HG03520 (cell line): Measurements from ENCODE around the gene NEK8.
A peak's percentile ranks its signal among the peaks of the same experiment; 100 is the strongest.

ENCODE experiments used
- ATAC-seq: cut with Tn5 transposase; IDR thresholded peaks from one replicate; pipeline ENCODE4 v1.9.1; 2021; ENCODE audit warnings: mild to moderate bottlenecking, moderate library complexity; ENCODE audit not compliant: unreplicated experiment

Gene NEK8

DNA sequence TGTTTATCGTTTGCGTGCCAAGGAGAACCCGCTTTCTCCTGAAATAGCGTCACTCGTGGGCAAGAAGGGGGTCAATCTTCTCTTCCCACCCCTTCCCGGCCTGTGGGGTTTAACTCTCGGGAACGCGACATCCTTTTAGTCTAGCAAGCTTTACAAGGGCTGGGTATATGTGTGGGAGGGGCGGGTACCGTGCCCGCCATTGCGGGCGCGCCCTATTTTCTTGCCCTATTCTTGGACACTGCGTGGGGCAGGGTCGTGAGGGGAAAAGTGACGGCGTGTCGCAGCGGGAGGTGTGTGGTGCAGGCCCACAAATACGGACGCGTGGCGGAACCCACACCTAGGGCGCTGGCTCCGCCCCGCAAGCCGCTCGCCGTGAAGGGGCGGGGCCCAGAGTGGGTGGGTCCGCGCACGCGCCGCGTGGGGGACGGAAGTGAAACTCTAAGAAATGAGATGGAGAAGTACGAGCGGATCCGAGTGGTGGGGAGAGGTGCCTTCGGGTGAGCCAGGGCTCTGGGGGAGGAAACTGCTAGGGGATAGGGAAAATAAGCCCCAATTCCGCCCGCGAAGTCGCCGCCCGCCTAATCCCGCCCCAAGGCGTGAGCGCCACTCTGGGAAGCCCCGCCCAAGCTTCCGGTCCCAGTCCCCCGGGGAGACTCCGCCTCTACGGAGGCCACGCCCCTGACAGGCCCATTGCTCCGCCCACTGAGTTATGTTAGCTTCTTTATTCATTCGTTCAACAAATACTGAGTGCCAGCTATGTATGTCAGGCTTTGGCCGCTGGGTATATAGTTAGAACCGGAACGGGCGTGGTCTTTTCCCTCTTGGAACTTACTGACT is at the start of gene NEK8:
Gene NEK8 (plus strand): TSS at position 425 of the 837 bp plus-strand sequence. CDS start 26 bp downstream, at position 451.
- peak; percentile 27 for ATAC-seq

DNA sequence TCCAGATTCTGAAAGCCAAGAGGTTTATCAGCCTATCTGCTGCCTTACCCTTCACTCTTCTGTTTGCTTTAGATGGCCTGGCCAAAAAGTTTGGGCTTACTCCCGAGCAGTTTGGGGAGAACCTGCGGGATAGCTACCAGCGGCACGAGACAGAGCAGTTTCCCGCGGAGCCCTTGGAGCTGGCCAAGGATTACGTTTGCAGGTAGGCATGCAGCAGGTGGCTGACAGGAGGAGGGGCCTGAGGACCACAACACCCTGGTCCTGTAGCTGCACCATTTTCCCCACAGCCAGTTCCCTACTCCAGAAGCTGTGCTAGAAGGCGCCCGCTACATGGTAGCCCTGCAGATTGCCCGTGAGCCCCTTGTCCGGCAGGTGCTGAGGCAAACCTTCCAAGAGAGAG is 45.9 kb upstream of the NEK8 start:
- no peak for ATAC-seq

DNA sequence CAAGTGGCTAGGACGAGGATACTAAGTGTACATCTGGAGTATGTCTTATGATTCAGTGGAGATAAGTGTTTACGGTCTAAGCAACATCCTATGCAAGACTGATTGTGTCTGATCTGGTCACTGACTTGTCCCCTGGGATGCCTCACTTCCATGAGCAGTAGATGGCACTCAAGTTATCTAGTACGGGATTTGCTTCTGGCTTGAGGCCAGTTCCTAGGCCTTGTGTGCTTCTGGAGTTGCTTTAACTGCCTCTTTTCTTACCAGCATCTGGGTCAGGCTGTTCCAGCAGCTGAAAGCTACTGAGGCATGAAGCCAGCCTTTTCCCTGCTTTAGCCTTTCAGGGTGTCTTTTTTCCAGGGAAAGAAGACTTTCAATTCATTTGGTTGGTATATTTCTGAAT is 43.6 kb upstream of the NEK8 start:
- no peak for ATAC-seq

DNA sequence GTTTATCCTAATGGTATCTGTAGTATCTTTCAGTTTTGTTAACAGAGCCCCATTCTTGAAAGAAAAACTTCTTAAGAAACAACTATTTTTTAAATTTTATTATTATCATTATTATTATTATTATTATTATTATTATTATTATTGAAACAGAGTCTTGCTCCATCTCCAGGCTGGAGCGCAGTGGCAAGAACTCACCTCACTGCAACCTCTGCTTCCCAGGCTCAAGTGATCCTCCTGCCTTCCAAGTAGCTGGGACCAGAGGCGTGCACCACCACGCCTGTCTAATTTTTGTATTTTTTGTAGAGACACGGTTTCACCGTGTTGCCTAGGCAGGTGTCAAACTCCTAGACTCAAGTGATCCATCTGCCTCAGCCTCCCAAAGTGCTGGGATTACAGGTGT is 43.2 kb upstream of the NEK8 start:
- ATAC-seq: no peak

DNA sequence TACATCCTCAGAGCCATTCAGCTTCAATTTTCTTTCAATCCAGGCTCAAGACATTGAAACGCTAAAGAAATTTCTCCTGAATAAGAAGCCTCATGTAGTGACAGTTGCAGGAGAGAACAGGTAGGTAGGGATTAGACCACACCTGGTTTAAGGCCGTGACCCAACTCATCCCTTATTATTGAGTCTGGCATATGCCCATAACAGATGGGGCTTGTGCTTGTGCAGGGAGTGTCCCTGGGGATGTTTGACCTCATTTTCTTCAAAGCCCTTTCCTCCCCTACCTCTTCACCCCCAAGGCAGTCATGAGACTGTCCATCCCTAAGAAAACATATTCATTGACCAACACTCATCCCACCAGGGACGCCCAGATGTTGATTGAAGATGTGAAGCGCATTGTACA is 42.3 kb upstream of the NEK8 start:
- ATAC-seq: no peak

DNA sequence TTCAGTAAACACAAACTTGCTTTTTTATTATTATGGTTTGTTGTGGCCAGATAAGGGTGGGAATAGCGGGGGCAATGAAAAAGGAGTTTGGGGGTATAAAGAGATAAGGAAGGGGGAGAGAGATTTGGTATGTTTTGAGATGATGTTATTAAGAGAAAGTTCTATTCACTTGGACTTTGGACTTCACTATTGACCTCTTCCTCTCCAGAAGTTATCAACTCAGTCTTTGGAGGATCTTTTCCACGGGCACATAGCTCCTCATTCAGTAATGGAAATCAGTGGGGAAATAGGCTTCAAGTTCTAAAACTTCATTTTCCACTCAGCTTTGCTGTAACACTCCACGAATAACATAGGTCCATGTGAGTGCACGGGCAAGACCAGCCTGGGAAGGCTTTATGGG is 40.1 kb upstream of the NEK8 start:
- ATAC-seq: no peak

DNA sequence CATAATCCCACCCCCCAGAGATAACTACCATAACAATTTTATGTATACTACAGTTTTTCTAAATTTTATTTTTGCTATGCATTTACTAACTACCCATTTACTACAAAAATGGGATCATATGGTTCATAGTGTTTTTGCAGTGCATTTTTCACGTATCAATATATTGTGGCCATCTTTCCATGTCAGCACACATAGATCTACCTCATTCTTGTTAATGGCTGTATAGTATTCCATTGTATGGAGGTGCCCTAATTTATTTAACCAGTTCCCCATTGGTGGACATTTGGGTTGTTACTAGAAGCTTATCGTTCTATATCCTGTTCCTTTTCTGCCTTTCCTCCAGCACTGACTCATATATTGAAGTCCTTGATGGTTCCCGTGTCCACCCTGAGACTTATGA is 39.6 kb upstream of the NEK8 start:
- ATAC-seq: no peak

DNA sequence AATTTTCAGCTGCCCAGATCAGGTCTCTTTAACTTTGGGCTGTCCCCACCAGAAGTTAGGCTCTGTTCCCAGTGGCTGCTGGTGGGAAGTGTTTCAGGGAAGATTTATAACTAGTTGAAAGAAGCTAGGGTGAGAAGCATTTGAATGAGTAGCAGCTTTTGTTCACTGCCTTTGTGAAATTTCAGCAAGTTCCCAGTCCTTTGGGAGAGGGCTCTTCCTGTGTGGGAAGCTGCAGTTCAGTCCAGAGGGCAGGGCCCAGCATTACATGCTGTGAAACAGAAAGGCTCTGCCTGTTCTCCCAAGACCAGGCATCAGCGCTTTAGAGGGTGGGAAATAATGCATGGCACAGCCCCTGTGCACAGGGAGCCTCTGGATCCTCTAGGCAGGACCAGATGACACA is 34.7 kb upstream of the NEK8 start:
- no peak for ATAC-seq

DNA sequence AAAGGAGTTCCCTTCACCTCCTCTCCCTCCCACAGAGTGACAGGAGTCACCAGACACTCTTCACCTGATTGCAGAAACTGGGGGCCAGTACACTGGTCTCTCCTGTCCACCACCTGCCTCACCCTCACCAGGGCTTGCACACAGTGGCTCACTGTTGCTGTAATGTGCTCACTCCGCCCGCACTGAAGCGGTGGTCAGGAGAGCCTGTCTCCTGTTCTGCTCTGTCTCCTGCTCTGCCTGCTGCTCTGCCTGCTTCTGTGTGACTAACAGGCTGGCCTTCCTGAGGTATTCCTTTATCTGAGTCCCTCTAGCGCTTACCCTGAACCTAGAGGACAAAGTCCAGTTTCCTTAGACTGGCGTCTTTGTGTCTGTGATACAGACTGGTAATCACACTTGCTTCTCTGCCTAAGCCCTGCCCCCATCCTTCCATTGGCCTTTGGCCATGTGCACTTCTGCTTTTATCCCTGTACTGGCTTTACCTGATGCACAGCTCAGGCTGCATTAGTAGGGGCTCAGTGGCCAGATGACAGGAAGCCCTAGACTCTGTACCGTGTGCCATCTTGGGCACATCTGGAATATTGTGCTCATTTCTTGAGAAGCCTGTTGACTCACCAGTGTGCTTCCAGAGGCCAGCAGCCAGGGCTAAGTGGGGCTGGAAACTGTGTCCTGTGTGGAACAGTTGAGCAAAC is 30.2 kb upstream of the NEK8 start:
- no peak for ATAC-seq

DNA sequence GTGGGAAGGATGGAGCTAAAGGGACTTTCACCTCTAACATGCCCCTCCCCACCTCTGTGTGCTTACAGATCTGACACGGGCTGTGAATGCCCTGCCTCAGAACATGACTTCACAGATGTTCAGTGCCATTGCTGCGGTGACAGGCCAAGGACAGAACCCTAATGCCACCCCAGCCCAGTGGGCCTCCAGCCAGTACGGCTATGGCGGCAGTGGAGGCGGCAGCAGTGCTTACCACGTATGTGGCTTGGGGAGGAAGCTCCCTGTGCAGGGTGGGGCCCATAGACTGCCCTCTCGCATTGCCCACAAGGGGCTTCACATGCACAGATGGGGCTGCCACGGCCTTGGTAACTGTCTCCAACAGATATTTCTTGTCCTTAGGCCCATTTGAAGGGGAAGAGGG is 28.3 kb upstream of the NEK8 start:
- ATAC-seq: no peak

DNA sequence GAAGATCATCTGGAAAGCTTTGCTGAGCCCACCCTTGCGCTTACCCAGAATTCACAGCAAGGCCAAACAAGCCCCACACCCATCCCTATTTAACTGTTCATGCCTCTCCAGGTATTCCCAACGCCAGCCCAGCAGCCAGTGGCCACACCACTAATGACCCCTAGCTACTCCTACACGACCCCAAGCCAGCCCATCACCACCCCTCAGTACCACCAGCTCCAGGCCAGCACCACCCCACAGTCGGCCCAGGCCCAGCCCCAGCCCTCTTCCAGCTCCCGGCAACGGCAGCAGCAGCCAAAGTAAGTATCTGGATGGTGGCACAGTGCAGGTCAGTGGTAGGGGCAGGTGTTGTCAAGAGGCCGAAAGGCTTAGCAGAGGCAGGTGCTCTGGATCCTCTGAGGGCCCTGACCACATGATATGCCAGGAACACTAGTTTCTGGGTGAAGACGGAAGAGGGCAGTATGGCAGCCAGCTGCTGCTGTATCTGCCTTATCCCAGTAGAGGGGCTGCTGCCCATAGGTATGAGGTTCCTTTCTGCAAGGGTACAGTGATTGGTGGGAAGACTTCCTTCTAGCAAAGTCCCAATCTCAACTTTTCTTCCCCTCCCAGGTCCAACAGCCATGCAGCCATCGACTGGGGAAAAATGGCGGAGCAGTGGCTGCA is 27.6 kb upstream of the NEK8 start:
- ATAC-seq: no peak

DNA sequence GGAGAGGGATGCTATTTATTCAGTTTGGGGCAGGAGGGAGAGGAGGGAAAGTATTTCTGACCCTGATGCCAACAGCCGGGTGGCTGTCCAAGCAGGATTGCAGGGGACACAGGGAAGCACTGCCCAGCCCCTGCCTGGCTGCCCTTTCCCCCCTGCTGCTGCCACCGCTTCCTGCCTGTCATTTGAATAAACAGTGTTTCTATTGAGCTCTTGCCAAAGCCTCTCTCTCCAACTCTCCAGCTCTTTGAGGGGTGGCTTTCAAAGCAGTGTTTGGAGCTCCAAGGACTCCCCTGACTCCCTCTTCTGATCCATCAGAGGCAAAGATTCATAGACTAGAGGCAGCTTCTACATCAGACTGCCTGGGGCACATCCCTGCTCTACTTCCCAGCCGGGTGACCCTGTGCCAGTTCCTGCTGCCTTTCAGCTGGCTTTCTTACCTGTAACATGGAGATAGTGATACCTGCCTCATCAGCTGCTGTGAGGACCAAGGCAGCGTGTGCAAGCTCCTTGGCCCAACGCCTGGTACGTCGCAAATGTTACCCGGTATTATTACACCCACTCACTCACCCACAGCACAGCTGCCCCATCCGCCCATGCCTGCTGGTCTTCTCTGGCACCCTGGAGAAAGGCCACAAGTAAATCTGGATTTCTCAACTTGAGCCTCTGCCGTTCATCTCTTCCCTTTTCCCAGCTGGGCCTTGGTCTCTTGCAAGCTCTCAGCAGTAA is 26.4 kb upstream of the NEK8 start:
- no peak for ATAC-seq

DNA sequence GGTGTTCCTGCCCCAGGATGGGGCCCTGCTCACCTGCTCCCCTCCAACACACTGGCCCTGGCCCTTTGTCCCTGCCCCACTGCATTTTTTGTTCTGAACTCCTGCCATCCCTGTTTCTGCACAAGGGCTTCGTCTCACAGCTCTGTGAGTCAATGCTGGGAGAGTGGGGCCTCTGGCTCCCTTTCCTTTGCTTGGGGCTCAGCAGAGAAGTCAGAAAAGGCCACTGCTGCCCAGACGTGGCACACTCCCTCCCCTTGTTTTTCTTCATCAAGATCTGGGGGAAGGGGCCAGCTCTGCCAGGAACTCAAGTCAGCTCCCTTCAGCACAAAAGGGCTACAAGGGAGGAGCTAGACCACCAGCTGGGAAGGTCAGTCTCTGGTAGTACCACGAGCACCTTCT is 25.8 kb upstream of the NEK8 start:
- ATAC-seq: no peak

DNA sequence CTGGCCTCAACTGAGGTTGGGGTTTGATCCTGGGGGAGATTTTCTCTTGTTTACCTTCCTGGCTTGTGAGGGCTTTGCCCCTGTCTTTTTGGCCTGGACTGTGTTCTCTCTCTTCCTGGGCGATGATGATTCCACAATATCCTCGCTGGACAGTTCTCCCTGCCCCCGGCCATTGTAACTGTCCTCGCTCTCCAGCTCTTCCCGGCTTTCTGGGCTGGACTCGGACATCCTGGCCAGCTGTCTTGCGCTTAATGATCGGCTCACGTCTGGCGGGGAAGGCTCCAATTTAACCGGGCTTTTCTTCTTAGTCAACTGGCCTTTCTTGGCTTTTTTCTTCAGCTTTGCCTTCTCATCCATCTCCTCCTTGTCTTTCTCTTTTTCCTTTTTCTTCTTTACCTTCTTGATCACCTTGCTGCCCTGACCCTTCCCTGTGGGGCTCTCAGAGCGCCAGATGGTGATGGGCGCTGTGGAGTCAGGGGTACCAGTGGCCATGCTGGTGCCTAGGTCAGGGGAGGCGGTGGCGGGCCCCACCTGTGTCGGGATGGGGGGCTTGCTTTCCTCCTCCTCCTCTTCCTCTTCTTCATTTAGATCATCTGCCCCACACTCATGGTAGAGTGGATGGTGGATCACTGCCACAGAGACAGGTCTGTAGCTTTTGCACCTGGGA is 24.9 kb upstream of the NEK8 start:
- ATAC-seq: no peak

DNA sequence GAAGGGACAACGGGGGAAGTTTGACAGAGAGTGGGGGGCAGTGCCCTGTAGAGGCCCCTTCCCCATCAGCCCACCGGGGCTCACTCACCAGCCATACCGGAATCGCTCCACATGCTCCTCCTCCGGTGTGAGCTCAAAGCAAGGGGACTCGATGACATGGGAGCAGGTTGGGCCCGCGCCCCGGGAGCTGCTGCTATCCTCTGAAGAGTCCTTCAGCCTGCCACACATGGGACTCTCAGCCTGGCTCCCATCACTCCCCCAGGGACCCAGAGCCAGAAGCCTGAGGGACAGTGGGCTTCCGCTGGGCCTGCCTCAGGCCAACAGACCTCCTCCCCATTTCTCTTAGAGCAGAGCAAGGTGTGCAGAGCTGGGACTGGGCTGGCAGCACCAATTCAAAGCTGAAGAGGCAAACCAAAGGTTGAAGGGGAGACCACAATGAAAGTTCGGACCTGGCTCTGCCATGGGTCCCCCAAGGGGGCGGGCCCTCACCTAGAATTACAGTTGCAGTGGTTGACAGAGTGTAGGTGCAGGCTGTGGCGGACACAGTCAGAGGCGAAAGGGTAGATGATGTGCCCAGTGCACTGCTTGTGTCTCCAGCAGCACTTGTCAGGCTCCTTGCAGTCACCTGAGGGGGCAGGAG is 24.2 kb upstream of the NEK8 start:
- no peak for ATAC-seq

DNA sequence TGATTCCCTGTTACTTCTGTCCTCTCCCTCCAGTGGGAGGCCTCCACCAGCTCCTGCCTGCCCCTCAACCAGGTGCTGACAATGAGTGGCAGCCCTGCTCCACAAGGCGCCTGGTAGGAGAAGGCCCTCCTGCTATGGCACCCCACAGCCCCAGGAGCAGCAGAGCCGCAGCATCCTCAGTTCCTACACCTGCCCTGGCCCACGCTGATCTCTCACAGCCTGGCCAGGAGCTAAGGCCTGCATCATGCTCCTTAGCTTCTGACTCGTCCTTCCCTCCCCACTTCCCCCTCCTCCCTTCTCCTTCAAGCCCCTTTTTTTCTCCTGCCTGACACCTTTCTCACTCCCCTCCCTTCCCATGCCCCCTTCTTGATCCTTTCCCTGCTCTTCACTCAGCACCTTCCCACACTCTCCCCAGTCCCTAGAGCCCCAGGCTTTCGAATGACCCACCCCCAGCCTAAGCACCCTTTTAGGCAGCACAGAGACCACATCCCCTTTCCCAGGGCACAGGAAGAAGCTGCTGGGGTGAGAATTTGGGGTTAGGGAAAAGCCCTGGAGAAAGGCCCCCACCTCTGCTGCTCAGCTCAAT is 23.4 kb upstream of the NEK8 start:
- ATAC-seq: no peak

DNA sequence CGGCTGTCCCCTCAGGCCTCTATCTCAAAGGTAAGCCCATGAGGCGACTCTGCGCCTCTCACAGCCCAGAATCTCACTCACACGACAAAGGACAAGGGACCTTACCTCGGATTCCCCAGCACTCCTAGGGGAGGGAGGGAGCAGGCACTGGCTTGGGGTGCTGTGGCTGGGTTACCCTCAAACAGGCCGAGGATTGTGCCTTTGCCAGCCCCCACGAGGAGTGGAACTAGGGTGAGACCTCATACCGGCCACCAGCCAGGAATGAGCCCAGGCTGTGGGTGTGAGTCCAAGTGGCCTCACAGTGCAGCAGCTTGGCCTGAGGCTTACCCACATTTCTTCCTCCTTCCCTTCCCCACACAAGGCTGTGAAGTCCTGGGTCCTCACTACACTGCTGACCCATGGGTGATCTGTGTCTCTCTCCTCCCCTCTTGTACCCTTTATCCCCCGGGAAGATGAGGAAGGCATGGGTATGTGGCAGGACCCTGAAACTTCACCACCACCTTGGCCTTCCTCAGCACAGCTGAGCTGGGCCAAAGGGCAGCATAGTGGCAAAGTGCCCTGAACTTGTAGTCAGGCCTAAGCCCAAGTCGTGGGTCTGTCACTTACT is 22.8 kb upstream of the NEK8 start:
- no peak for ATAC-seq

DNA sequence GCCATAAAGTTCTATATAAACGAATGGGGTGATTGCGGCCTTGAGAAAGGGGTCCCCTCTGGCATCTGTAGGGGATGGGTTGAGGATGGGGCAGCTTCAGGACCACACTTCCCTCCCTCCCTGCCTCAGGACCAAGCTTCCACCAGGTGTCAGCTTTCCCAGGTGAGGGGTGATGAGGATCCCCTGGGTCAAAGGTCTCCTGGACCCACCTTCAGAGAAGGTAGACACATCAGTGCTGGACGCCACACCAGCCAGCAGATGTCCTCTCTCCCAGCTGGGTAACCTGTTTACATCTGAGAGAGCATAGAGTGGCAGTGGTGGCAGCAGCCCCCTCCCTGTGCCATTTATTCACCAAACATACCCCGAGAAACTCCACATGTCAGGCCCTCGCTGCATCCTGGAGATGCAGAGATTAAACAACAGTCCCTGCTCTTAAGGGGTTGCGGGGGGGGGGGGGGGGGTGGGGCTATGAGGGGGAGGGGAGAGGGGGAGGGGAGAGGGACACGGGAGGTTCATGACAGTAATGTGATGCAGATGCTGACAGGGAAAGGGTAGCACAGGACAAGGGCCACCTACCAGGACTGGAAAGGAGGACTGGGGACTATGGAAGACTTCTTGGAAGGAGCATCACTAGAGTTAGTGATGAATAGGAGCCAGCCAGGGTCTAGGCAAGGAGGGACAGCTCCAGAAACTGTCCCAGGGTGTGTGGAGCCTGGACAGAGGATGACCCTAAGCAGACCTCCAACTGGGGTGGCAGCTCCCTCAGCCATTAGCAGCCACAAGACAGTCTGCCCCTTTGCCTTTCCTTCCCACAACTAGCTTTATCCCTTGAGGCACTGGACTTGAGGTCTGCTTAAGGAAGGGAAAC is 21.9 kb upstream of the NEK8 start:
- no peak for ATAC-seq

DNA sequence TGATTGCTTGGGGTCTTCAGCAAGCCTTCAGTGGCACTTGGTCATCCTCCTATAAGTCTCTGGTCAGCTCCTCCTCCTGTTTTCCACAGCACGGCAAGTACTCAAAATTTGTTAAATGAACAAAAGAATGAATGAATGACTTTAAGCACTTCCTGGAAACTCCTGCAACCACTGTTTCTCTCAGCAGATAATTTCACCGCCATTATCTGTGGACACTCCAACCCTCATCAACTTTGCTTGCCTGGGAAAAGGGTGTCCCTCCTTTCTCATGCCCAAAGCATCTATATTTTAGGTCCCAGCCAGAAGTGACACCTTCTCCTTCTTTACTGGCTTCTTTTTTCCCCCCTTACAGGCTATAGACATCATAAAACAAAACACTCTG is 21.3 kb upstream of the NEK8 start:
- ATAC-seq: no peak
